Activated CD4-positive, alpha-beta T cell treated with anti-CD3 and anti-CD28 coated beads for 1 hour (primary cell): ENCODE measurements around the gene SMYD3.
"Not testable (repeated sequence)": the region's sequence is repeated elsewhere in the genome, so short reads cannot be mapped to it uniquely, and the experiment has no call there.

ENCODE experiments used
- DNase-seq: peaks from one replicate; pipeline ENCODE4 v3.0.0-alpha.2; 2020

Gene SMYD3

DNA sequence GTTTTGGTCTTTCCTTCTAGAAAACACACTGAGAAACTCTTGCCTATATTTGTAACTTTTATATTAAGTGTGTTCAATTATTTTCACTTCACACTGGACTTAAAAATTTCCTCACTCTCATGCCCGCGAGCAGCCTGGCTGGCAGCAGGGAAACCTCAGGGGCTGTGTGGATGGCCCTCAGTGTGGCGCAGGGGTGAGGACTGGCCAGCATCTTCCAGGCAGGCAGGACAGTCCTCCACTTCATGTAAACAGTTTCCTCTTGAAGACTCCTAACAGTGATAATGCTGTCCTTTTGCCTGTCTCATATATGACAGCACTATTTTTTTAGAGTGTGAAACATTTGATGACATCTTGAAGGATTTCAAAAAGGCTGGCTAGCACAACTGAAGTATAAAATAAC is 733.7 kb downstream of the SMYD3 start:
- DNase-seq: no peak

DNA sequence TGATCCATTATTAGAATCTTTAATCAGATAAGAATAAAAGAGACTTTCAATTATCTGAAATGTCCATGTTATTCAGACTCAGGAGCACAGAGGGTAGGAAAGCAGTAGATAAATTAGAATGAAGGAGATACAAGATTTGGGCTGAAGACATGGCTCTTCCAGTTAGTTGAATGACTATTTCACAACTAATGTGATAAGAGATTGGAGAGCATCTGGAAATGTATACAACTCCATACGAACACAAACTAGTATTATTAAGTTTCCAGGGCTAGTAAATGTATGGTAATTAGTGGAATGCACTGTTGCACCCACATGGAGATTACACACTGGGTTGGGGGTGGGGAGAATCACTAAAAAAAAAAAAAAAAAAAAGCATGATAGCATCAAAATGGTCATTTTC is 734.3 kb downstream of the SMYD3 start:
- no peak for DNase-seq

DNA sequence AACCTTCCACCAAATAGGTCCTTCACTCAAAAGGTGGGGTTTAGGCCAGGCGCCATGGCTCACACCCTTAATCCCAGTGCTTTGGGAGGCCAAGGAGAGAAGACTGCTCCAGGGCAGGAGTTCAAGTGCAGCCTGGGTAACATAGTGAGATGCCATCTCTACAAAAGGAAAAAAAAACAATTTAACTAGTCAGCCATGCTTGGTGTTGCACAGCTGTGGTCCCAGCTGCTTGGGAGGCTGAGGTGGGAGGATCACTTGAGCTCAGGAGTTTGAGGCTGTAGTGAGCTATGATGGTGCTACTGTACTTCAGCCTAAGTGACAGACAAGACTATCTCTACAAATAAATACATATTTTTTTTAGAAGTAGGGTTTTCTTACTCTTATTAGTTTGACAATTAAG is 734.8 kb downstream of the SMYD3 start:
- DNase-seq: no peak

DNA sequence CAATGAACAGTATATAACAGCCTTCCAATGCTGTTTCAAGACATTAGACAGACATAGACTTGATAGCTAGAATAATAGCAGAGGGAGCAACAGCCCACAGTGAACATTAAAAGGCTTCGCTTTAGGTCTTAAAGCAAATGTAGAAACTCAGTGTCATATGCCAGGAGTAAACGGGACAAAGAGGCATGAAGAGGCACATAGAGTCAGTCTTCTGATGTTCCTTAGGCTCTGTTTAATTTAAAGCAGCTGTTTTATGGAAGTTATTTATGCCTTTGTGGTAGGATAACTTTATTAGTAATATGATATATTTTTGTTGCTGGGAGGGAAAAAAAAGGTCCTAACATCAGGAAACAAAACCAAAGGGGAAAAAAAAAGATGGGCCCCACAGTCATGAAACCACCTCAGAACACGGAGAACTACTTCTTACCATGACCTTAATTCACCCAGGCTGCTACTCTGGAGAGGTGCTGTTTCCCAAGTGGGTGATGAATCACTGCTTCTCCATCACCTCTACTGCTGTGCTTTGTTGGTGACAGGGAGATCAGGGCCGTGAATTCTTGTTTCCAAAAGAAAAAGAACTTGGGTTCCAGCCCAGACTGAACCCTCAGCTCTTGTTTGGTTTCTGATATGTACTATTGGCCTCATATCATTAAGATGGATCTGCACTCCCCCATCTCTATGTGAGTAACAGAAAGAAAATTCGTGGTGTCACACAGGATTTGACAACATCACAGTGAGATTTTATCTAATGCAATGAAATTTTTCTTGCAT is 735.4 kb downstream of the SMYD3 start:
- DNase-seq: no peak

DNA sequence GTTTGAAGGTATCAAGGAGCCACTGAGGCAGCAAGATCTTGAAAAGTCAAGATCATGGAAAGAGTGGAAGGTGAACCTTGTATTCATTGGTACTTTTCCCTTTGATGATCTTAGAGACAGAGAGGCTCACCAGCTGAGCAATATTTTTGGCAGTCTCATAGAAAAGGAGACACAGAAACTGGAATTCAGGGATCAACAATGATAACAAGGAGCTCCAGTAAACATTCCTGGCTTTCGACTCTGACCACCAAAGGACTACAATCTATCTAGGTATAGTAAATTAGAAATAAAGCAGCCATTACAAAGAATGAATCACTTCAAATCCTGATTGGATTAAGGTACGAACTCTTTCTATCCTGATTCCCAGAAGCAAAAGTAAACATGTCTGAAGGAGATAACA is 736.9 kb downstream of the SMYD3 start:
- no peak for DNase-seq

DNA sequence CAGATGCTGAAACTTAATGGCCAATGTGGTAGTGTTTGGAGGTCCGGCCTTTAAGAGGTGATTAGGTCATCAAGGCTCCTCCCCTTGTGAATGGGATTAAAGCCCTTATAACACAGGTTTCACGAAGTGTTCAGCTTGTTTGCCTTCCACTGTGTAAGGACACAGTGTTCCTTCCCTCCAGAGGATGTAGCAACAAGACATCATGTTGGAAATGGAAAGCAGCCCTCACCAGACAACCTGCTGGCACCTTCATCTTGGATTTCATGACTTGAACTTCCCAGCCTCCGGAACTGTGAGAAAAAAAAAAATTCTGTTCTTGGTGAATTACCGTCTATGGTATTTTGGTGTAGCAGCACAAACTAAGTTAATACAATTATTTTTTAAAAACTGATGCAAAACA is 738.5 kb downstream of the SMYD3 start:
- no peak for DNase-seq

DNA sequence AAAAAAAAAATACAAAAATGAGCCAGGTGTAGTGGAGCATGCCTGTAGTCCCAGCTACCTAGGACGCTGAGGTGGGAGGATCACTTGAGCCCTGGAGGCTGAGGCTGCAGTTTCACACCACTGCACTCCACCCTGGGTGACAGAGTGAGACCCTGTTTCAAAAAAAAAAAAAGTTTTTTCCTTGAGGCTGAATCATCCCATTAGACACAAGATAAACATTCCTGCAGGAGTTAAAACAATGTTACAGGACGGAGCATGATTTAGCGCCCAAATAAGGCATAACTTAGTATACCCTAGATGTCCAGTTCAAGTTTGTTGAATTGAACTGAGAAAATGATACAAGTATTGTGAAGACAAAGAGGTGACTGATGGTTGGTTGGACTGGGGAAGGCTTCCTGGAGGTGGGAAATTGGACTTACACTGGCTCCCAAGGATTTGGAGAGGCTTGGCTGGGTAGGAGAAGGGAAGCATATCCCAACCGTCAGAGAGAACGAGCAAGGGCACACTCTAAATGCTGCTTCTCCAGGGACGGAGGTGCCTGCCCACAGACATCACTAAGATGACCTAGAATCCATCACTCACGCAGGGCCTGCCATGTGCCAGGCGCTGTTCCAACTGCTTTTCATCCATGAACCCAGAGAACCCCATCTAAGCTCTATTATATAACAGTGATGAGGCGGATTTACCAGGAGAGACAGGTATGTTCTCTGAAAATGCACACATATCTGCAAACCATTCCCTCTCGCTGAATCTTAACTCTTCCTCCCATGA is 741.7 kb downstream of the SMYD3 start:
- DNase-seq: no peak

DNA sequence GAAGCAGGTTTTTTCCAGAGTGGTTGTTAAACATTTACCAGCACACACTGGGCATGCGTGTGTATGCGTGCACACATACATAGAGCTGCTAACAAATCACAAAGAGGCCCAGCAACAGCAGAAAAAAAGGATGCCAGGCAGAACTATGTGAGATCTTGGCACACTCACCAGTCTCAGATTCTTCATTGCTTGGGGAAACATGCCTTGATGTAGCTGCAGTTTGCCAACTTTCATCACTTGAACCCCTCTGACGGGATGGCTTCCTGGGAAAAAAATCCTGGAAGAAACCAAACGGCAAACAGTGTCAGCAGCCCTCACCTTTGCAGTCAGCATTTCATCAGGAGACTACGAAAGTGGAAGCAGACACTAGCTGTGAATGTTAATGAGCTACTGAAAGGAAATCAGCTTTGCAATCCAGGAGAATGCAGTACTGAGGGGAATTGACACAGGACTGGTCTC is 743.2 kb downstream of the SMYD3 start:
- no peak for DNase-seq

DNA sequence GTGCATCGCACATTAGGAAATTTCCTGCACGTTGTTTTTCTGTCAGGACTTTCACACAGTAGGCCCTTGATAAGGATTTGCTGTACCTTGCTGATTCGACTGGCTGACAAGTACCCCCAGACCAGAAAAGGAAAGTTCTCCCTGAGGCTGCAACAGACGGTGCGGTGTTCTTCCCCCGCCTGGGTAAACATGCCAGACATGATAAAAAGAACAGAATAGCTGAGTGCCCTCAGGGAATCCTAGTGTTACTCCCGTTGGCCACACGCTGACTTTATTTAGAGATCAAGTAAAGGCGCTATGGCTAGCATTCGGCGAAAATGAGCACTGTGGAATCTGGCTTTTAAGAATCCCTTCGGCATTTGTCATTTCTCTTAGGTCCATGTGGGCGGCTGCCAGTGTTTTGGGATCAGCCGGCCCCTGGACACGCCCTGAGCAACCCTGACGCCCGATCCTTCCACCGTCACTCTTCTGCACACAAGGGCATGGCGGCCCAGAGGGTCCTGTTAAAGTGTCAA is 744.6 kb downstream of the SMYD3 start:
- DNase-seq: no peak

DNA sequence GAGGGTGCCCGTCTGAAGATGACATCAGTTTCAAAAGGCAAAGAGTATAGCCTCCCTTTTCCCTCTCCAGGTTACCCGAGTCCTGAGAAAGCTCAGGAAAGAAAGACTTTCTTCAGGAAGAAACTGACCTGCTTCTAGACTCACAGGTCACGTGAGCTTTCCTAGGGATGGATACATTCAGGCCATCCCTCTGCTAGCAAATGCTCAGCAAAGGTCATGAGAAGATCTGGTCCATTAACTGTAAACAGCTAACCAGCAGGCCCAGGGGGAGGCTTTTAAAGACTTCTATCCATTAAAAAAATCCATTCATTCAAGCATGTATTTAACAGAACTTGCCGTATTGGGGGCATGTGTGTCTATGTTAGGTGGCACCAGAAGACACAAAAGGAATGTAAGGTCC is 746.8 kb downstream of the SMYD3 start:
- DNase-seq: no peak

DNA sequence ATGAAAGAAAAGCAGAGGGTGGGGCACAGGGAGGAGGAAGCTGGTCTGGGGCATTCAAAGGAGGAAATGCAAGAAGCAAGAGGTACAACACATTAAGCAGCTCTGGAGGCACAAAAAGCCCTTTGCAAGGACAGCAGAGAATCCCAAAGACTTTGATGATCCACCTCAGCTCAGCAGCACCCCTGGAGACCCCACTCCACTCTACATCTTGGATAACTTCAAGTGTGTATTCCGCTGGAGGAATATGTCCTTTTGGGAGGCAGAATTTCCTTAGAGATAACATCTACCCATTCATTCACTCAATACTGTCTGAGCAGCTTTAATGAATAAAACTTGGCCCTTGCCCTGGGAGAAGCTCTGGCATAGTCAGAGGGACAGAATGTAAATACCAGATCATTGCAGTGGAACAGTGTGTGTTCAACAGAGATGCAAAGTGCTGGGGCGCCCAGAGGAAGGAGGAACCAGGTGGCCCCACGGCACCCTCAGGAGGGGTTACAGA is 752.6 kb downstream of the SMYD3 start:
- no peak for DNase-seq

DNA sequence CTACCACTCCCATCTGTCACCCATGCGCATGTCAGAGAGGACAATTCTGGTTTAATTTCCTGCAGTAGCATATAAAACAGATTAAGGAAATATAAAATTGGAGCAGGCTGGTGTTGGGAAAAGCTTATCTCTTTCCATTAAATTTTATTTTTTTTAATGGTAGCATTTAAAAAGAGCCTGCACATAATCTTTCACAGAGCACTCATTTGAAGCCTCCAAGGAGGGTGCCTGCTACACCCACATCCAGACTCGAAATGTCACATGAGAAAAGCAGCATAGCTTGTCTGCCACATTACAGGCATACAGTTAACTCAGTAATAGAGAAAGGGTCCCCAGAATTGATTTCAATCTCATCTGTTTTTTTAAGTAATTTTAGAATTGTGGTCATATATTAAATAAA is 753.3 kb downstream of the SMYD3 start:
- DNase-seq: no peak

DNA sequence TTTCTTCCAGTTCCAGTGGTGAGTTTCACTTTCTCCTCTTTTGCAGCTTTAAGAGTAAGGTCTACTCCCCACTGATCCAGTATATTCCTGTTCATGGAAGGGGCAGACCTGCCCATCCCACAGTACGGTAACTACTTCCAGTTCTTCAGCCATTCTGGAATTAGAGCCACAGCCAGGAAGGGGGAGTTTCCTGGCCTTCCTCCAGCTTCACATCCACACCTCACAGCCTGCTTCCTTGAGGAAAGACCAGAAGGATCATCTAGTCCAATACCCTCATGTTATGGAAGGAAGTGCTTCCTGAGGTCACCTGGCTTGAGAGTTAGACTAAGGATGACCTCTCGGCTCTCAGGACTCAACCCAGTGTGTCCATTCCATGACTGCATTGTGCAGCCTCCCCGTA is 754.5 kb downstream of the SMYD3 start:
- no peak for DNase-seq

DNA sequence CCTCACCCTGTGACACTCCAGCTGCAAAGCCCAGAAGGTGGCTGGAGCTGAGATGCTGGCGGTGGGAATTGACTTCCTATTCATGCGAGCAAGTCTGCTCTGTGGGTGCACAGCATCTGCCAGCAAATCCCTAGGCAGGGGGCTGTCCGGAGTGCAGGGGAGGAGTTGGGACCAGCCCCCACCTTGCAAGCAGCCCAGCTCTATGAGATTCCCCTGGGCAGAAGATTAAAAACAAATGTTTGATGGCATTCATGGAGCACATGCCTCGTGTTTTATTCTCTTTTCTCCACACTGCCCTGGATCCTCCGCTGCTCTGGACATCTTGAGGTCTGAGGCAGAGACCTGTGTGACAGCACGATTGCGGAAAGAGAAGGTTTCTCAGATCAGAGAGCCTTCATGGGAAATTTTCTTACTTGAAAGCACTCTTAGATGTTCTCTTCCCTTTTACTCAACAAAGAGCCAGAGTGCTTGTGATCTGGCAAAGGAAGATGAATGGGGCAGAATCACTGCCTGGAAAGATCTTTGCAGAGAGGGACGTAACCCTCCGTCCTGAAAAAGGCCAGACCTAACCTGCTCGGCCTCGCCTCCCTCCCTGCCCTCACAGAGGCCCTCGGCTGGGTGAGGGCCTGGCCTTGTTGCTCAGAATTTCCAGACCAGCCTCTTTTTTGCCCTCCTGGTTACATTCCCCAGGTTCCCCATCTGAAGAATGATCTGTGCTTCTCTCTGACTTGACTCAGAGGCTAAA is 755.2 kb downstream of the SMYD3 start:
- no peak for DNase-seq

DNA sequence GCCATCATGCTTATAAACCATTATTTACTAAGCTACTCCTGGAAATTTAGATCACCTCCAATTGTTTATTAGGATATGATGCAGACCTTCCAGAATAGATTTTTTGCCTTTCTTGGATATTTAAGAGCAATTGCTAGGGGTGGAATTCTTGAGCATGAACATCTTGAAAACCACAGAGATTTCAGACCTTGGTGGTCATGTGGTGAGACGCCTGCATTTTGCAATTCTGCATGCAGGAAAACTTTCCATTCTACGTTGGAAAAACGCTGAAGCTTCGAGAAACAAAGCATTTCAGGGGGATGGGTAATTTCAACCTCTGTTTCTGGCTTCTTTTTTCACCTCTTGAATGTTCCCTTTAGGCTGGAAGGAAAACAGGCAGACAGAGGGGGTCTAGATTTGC is 756.0 kb downstream of the SMYD3 start:
- no peak for DNase-seq

DNA sequence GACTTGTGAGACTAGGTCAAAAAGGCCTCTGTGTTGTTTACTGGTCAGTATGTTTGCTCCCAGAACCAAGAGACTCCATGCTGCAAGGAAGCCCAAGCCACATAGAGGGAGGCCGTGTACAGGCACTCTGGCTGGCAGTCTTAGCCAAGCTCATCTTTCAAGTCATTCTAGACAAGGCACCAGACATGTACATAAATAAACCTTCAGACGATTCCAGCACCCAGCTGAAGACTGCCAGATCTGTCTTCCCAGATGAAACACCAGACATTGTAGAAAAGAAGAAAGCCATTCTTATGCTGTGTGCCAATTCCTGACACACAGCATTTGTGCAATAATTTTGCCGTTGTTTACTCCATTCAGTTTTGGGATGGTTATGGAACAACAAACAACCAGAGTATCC is 756.8 kb downstream of the SMYD3 start:
- no peak for DNase-seq

DNA sequence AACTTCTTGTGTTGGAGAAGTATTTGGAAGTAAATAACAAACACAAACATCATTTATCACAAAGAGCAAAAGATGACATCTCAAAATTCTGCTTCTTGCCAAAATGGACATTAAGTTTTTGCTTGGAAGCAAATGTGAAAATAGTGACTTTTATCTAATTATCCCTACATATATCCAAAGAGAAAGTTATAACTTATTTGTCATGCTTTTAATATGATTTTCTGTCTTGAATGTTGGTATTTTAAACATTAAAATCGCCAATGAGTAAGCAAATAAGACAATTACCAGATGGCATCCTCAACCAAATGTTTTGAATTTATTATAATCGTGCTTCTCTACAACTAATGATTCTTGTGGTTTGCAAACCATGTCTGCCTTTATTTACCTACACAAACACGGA is 758.0 kb downstream of the SMYD3 start:
- no peak for DNase-seq

DNA sequence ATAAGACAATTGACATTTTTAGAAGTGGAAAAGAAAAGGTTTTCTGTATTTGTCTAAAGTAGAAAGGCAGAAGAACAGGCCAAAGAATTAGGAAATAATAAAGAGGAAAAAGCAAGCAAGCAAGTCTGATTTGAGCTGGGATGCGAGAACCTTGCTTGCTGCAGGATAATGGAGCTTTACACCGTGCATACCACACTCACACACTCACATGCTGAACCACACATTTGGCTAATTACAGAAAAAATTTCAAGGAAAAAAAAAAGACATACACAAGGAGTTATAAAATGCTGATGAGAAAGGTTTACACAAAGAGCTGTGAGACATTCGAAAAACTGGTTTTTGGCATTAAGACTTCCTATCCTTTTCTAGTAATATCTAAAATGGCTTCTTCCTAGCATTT is 758.4 kb downstream of the SMYD3 start:
- no peak for DNase-seq

DNA sequence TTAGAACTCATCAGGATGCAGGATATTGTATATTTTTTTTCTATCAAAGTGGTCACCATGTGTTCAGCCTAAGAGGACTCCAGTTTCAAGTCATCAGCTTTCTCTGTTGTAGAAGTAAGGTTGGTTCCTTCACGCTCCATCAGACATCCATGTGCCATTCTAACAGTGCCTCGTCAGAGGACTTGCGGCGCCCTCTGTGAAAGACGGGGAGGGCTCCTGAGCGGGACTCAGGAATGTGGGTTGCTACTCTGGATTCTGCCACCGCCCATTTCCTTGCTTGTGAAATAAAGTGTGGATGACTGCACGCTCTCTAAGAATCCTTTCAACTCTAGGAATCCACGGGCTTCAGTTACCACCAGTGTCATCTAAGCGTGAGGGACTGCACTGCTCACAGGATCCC is 758.8 kb downstream of the SMYD3 start:
- no peak for DNase-seq

DNA sequence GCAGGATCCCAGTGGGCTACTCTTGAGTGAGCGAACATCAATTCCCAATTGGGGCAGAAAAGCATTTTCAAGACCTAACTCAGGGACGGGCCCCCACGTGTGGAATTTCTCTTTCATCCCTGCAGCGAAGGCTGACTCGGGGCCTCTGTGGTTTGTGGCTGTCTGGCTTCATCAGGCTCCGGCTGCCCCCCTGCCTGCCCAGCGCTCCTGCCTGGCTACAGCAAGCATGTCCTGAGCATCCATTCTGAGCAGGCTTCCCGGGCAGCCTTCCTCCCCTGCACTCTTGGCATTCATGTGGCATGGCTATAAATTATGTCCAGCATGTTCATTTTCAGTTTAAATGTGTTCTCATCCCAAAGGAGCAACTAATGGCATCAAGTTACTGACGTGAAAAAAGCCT is 764.2 kb downstream of the SMYD3 start:
- DNase-seq: no peak

DNA sequence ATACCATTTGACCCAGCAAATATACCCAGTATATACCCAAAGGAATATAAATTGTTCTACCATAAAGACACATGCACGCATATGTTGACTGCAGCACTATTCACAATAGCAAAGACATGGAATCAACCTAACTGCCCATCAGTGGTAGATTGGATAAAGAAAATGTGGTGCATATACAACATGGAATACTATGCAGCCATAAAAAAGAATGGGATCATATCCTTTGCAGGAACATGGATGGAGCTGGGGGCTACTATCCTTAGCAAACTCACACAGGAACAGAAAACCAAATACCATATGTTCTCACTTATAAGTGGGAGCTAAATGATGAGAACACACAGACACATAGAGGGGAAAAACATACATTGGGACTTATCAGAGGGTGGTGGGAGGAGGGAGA is 766.7 kb downstream of the SMYD3 start:
- not testable (repeated sequence) for DNase-seq

DNA sequence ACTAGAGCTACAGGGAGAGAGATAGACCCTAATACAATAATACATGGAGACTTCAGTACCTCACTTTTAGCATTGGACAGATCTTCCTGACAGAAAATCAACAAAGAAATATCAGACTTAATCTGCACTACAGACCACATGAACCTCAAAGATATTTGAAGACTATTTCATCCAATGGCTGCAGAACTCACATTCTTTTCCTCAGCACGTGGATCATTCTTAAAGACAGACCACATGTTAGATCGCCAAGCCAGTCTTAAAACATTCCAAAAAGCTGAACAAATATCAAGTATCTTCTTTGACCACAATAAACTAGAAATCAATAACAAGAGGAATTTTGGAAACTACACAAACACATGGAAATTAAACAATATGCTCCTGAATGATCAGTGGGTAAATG is 776.3 kb downstream of the SMYD3 start:
- no peak for DNase-seq

DNA sequence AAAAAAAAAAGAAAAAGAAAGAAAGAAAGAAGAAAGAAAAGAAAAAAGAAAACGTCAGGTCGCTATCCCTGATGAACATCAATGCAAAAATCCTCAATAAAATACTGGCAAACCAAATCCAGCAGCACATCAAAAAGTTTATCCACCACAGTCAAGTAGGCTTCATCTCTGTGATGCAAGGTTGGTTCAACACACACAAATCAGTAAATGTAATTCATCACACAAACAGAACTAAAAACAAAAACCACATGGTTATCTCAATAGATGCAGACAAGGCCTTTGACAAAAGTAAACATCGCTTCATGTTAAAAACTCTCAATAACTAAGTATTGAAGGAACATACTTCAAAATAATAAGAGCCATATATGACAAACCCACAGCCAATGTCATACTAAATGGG is 779.0 kb downstream of the SMYD3 start:
- DNase-seq: not testable (repeated sequence)
